Measurements from ENCODE around the gene GCH1. TPM values are rescaled to one million over a fixed set of nuclear protein-coding genes. Genes with fewer than 3 reads are reported as not detected.

The GCH1 gene
- total RNA-seq: 4.4 and 4.7 TPM in 2 replicates

GRCh38 chr14:54902521-54903420, at the start of gene GCH1:
TSS of gene GCH1 (minus strand) at chr14:54902826. CDS start at chr14:54902663, 163 bp downstream.

Other genes starting within 250 kb of the GCH1 start
- 12.5 and 14.5 TPM in 2 replicates for gene WDHD1, start 124.3 kb upstream of the GCH1 start, total RNA-seq
- gene SOCS4, start 124.4 kb upstream of the GCH1 start, total RNA-seq: 6.5 and 9.6 TPM in 2 replicates
- gene MAPK1IP1L, start 148.8 kb upstream of the GCH1 start, total RNA-seq: 76.0 and 115 TPM in 2 replicates
- gene LGALS3, start 226.4 kb upstream of the GCH1 start, total RNA-seq: 260 and 307 TPM in 2 replicates